AG08396 (cell line): ENCODE measurements around the gene OTUB1.
A peak's percentile ranks its signal among the peaks of the same experiment; 100 is the strongest.

ENCODE experiments used
- DNase-seq: peaks from one replicate; pipeline ENCODE4 v3.0.0; 2012; ENCODE audit warnings: low spot score, mixed read lengths

Gene OTUB1

GRCh38 chr11:64025205-64025604 is 39.0 kb downstream of the OTUB1 start:
- DNase-seq: no peak

GRCh38 chr11:64026575-64027205 is 40.5 kb downstream of the OTUB1 start:
- DNase-seq: no peak

DNA sequence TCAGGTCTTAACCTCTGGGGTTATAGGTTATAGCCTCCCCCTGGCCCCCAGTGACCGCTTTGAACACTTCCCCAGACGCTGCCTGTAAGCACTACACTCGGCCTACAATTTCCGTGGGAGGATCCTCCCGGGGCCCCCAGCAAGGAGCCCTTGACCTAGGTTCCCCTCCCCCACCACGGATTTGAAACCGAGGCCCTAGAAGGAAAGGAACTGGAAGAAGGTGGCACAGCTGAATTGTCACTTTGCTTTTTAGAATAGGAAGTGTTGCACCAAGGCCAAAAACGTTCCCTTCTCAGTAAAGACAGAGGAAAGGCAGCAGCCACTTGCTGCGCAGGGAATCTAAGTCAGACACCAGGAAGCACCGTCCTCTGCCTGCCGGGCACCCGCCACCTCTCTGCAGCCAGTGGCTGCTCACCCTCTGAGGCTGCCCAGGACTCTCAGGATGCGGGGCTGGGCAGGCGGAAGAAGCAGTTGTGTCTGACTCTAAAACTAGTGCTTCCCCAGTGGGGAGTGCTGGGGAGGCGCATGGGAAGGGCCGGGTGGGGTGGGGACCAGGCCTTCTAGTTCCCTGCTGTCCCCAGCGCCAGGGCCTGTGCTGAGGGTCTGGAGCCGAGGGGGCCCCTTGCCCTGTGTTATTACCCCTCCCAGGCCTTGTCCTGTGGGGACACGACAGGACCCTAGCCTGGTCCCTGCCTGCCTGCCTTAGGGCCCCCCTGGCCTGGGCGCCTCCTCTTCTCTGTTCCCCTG is 41.6 kb downstream of the OTUB1 start:
- DNase-seq: no peak

DNA sequence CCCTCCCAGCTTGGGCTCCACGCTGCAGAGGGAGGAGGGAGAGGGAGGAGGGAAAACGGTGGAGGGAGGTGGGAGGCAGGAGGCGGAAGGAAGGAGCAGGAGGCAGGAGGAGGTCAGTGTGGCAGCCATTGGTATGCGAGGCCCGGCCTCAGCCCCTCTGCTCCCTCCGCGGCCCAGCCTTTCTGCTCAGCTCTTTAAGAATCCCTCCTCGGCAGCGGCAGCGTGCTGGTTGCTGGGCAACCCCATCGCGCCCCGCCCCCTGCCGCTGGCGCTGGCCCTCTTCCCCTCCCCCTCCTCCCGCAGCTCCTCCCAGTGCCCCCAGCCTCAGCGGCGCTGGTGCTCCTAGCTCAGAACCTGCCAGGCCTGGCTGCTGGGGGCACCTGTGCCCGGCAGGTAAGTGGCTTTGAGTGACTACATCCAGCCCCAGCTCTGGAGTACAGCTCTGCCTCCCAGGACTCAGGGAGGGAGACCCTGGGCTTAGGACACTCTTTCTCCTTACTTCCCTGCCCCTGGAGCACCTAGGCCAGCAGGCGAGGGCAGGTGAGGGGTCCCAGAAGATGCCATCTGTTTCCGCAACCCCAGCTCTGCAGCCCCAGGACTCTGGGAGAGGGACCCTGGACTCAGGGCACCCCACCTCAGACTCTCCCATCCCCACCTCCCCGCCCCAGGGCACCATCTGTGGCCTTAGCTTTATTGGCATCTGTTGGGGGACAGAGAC is 42.3 kb downstream of the OTUB1 start:
- no peak for DNase-seq

GRCh38 chr11:64029773-64030172 is 43.5 kb downstream of the OTUB1 start:
- no peak for DNase-seq

GRCh38 chr11:64031001-64031400 is 44.8 kb downstream of the OTUB1 start:
- no peak for DNase-seq

DNA sequence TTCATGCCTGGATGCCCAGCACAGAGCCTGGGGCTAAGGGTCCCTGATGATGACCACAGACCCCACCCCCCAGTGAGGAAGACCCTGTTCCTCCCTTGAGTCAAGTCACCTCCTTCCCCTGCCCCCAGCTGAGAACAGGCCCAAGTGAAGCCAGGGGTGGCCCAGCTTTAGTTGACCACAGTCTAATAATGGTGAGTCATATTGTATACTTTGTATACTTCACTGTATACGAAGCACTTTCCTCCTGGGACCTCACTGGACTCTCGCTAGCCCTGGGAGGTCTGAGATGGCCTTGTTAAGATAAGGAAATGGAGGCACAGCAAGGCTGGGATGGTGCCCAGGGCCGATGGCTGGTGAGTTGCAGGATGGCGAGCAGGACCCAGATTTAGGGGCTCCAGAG is 45.8 kb downstream of the OTUB1 start:
- DNase-seq: no peak

DNA sequence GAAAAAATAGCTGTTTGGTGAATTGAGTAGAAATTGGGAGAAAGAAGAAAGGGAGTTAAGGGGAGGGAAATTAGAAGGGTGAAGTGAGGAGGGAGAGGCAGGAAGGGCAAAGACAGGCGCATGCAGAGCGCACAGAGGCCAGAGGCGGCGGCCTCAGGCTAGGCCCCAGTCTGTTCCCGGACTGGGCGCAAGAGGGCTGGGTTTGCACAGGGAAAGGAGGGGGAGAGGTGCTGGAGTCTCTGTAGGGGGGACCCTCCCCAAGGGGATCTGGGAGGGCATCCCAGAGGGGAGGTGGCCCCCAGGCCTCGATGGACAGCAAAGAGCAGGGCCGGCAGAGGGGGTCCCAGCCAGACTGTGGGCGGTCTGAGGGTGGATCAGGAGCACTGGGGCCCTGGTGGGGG is 48.2 kb downstream of the OTUB1 start:
- no peak for DNase-seq

DNA sequence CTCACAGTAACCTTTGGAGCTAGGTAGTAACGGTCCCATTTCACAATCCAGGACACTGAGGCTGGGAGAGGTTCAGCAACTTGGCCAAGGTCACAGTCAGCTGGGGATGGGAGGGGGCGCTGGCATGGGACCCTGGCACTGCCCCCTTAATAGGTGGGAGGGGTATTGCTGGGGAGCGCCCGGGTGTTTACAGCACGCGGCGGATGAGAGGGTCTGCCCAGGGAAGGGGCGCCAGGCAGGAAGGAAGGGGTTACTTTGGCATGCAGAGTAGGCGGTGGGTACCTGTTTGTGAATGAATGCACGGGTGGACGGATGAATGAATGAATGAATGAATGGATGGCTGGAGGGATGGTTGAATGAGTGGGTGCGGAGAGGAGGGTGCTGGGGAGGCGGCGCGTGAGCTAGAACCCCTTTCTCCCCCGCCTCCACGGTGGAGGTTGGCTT is 48.9 kb downstream of the OTUB1 start:
- no peak for DNase-seq

- no peak for DNase-seq
Observed at GRCh38 chr11:64035576-64035975, 49.3 kb downstream of the OTUB1 start, which contains the start of gene FLRT1. FLRT1 (plus strand) TSS chr11:64035931; CDS start chr11:64116268, 80,337 bp downstream.

DNA sequence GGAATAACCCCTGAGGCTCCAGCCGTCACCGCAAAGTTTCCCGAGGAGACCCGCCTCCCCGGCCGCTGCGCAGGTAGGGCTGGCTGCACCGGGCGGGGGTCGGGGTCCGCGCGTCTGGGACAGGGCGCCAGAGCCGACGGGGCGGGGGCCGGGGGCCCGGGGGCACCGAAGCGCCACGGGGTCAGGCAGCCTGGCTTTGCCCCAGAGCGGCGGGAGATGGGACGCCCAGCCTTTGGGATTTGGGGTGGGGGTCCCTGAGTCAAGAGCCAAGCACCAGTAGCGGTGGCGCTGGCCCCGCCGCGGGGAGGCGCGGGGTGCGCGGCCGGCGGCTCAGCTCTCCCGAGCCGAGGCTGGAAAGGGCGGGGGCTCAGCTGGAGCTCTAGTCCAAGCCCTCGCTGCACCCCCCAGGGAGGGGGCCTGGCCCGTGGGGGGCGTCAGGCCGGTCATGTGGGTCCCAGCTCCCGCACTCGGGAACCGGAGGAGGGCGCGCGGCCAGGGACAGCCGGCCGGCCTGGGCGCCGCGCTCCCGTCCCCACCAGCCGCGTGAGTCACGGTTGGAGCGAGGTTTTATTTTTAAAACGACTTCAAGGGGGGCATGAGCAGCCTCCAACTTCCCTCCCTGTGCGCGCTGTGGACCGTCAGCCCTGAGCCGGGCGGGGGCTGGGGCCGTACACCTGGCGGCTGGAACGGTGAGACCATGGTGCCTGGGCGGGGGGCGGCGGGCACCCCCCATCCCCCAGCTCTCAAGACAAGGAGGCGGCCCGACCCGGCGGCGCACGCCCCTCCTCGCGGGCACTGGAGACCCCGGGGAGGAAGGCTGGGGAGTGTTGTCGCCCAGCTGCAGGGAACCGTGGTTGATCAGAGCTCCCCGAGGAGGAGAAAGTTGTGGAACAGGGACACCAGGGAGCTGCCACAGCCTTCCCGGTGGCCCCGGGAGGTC is 50.1 kb downstream of the OTUB1 start:
- DNase-seq: peak; percentile 76

- no peak for DNase-seq
Observed at GRCh38 chr11:64037027-64037634, 50.9 kb downstream of the OTUB1 start.

- DNase-seq: no peak
Observed at GRCh38 chr11:64038500-64038899, 52.3 kb downstream of the OTUB1 start.

DNA sequence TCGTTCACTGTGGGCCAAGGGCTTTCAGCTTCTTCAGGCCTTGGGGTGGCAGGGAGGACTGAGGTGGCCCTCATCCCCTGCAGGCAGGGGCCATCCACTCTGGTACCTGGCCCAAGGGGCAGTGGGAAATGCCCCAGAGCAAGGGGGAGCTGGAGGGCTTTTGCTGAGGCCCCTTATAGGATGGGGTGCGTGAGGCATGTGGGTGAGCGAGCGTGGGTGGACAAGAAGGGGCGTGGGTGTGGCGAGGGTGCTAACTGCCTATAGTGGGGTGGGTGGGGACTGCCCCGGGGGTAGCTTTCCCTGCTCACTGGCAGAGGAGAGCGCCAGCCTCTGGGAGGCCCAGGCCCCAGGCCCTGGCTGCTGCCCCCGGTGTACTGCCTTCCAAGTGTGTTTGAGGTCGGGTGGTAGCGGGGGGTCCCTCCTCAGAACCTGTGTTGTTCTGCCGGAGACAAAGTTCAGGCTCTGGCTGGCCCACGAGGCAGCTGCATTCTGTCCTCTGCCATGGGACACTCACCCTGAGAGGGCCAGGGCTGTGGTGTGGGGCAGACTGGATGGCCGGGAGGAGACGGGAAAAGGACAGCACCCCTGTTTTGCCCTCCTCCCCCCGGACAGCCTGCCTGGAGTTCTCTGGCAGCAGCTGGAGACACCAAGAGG is 52.9 kb downstream of the OTUB1 start:
- DNase-seq: no peak

DNA sequence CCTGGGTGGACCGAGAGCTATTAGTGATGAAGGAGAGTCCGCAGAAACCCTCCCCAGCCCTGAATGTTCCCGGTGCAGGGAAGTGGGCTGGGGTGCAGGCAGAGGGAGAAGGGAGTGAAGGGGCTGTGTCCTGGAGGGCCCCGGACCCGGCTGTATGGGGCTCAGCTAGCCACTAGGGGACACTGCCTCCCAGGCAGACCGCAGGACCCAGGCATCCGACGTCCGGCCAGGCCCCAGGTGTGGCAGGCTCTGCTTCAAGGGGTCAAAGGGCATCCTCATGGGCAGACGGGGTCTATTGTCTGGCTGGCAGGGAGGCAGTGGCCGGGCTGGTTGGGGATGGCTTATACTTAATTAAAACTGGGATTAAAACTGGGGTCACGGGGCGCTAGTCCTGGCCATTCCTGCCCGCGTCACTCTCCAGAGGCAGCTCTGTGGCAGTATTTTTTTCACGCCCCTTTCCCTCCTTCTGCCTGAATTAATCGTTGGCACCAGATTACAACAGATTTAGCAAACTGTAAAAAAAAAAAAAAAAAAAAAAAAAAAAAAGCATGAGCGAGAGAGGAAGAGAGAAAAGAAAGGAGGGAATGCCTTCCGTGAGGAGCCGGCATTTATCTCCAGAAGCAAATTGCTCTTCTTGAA is 54.6 kb downstream of the OTUB1 start:
- DNase-seq: no peak

GRCh38 chr11:64041846-64042245 is 55.6 kb downstream of the OTUB1 start:
- no peak for DNase-seq

GRCh38 chr11:64042301-64042700 is 56.1 kb downstream of the OTUB1 start:
- no peak for DNase-seq

DNA sequence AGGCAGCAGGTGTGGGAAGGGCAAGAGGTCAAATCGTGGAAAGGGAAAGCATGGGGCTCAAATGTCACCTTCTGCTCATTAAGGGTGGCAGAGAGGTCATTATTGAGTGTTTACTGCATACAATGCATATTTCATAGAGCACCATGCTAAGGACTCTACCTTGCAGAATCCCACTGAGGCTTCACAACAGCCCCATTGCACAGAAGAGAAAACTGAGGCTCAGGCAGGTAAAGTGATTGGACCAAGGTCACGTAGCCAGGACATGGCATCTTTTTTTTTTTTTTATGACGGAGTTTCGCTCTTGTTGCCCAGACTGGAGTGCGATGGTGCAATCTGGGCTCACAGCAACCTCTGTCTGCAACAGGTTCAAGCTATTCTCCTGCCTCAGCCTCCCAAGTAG is 57.3 kb downstream of the OTUB1 start:
- no peak for DNase-seq

- DNase-seq: no peak
Observed at GRCh38 chr11:64044730-64045393, 58.6 kb downstream of the OTUB1 start.

GRCh38 chr11:64045700-64046099 is 59.5 kb downstream of the OTUB1 start:
- DNase-seq: no peak
